ENCODE data around the gene TEKT5.
A peak's percentile ranks its signal among the peaks of the same experiment; 100 is the strongest.
"Not testable (repeated sequence)": the region's sequence is repeated elsewhere in the genome, so short reads cannot be mapped to it uniquely, and the experiment has no call there.

Gene TEKT5

DNA sequence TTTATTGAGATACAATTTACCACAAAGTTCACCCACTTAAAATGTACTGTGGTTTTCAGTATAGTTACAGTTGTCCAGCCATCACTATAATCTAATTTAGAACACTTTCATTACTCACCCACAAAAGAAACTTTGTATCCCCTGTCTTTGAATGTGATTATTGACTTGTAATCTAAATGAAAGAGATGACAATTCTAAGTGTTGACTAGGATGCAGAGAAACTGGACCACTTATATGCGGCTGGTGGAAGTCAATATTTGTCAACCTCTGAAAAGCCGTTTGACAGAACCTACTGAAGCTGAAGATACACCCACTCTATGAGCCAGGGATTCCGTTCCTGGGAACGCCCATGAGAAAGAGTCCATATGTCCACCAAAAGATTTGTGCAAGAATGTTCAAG lies 36.8 kb downstream of the TEKT5 start:
- no peak for DNase-seq

DNA sequence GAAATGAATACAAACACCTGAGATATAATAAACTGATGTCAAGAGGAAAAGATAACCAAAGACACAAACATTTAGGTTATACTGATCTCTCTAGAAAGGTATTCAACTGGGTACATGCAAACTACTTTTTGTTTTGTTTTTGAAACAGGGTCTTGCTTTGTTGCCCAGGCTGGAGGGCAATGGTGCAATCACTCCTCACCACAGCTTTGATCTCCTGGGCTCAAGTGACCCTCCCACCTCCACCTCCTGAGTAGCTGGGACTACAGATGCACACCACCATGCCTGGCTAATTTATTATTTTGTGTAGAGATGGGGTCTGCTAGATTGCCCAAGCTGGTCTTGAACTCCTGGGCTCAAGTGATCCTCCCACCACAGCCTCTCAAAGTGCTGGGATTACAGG lies 38.1 kb downstream of the TEKT5 start:
- no peak for DNase-seq

DNA sequence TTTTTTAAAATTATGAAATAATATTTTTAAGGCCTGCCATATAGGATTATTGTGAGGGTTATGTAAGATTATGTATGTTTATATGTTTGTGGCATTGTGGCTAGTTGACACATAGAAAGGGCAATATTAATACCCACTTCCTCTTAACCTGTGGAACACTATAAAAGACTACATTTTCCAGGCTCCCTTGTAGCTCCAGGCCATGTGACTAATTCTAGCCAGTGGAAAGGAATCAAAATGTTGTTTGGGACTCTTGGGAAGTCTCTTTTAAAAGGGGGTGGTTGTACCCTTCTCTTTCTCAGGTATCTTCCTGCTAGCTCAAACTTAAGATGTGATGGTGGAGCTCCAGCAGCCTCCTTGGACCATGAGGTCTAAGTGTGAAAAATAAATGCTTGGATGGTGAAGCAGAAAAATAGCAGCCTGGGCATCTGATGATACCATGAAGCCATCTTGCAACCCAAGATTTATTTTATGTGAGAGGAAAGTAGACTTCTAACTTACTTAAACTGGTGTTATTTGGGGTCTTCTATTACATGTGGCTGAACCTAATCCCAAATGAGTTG lies 39.2 kb downstream of the TEKT5 start:
- no peak for DNase-seq

DNA sequence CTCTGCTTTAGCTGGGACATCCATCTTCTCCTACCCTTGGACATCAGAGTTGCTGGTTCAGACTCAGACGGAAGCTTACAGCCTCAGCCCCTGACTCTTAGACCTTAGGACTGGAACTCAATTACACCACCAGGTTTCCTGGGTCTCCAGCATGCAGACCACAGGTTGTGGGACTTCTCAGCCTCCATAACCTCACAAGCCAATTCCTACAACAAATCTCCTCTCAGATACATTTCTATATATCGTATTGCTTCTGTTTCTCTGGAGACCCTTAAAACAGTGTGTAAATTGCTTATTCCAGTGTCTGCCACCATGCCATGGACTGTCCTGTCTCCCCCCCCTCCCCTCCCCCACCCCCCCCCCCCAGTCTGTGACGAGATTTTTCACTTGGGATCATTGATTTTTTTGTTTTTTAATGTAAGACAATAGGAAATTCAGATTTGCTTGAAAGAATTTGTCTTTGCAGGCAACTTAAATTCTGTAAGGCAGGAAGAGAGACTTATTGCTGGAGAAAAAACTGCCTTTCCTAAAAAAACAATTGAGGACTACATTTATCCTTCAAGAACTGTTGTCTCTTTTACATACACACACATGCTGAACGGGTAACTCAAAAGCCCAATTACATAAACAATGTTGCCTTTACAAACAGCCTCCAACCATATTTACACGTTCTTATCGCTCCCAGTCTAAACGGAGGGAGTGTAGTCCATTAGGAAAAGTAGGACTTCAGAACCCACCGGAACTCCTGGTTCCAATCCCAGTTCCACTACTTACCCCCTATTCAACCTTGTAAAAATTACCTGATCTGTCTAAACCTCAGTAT lies 39.9 kb downstream of the TEKT5 start:
- DNase-seq = no peak

DNA sequence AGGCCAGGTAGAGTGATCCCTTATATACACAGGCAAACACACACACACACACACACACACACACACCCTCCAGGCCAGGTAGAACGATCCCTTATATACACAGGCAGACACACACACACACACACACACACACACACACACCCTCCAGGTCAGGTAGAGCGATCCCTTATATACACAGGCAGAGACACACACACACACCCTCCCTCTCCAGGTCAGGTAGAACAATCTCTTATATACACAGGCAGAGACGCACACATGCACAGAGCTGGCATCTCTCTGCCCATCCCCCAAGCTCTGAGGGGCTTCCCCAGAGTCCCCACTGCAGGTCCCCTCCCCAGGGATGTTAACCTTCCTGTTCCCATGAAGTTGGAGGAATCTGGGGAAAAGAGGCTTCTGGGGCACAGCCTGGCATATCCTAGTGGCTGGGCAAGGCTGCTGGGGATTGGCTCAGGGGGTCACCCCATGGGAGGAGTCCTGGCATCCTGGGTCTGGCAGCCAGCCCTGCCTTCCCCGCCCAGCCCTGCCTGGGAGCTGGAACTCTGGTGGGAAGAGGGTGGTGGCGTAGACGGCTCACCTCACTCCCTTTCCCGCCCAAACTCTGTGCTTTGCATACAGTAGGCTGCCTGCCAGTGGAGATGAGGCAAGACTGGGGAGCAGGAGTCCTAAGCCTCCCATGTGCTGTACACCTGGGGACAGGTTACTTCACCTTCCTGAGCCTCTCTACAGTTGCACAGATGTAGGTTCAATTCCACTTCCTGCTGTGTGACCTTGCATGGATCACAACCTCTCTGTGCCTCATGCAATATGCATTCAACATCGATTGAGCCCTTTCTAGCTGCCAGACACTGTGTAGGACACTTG lies 41.8 kb downstream of the TEKT5 start:
- DNase-seq = peak; percentile 47

DNA sequence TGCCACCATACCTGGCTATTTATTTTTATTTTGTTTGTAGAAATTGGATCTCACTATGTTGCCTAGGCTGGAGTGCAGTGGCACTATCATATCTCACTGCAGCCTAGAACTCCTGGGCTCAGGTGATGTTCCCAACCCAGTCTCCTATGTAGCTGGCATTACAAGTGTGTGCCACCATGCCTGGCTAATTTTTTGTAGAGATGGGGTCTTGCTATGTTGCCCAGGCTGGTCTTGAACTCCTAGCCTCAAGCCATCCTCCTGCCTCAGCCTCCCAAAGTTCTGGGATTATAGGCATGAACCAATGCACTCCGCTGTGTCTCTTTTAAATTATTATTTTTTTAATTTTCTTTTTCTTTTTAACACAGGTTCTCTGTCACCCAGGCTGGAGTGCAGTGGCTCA lies 45.6 kb downstream of the TEKT5 start:
- not testable (repeated sequence) for DNase-seq

DNA sequence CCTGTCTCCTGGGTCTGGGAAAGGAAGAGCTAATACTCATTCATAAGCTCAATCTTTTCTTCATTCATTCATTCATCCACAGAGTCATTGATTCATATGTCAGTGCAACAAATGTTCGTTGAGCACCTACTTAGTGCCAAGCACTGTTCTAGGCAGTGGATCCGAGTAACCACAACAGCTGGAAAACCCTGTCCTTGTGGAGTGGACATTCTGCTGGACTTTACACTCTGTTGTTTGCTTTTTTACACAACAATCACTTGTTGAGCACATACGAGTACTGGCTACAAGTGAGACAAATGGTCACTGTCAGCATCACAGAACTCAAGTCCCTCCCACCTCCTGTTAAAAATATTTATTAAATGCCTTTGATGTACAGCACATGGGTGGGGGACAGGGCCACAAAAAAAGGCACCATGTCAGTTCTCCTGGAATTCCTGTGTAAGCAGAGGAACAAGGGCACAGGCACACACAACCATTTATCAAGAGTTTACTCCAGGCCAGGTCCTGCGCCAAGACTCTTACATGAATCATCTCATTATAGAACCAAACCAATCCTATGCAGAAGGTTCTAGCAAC lies 46.9 kb downstream of the TEKT5 start:
- DNase-seq = no peak

DNA sequence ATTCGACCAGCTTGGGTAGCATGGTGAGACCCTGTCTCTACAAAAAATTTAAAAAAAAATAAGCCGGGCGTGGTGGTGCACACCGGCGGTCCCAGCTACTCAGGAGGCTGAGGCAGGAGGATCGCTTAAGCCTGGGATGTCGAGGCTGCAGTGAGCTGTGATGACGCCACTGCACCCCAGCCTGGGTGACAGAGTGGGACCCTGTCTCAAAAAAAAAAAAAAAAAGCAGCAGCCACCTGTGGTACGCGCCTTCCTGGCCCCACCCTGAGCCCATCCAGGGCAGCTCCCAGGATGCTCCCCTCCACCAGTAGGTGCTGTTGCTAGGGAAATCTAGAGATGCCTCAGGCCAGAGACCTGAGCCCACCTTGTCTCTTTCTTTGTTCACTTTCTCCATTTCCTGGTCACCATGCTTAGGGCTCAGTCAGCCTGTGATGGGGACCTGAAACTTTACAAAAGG lies 47.4 kb downstream of the TEKT5 start:
- no peak for DNase-seq

DNA sequence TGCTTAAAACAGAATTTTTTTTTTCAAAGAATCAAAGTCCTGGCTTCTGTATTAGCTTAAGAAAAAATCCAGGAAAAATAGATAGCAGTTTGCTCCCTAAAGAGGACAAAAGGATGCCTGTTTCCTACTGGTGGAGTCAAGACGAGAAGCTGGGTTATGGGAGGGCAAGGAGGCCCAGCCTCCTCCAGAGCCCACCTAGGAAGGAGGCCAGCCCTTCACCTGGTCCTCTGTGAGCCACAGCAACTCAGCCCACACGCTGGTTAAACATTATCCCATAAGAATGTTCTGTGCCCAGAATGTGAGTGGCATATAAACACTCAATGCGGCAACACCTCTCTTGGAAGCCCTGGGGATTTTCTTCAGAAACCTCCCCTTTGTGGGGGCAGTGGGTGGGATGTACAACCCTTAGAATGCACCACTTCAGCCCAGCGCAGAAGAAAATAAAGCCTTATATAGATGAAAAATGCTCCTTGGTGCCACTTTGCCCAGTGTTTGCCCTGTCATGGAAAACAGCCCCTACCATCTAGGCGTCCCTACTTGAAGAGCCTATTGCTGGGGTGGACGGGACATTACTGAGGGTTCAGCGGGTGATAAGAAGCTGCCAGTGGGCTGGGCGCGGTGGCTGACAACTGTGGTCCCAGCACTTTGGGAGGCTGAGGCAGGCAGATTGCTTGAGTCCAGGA lies 48.0 kb downstream of the TEKT5 start:
- DNase-seq = no peak

DNA sequence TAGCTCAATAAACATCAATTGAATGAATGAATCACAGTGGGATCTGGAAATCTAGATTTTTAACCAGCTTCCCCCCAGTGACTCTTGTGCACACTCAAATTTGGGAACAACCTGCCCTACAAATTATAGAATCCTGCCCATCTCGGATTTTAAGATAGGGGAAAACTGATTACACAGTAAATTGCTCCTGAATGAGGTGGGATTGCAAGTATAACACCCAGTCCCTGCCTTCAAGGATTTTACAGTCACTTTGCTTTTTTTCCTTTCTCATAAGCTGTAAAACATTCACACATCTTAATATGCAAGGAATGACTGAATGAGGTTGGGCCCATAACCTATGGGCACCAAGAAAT lies 48.5 kb downstream of the TEKT5 start:
- no peak for DNase-seq

DNA sequence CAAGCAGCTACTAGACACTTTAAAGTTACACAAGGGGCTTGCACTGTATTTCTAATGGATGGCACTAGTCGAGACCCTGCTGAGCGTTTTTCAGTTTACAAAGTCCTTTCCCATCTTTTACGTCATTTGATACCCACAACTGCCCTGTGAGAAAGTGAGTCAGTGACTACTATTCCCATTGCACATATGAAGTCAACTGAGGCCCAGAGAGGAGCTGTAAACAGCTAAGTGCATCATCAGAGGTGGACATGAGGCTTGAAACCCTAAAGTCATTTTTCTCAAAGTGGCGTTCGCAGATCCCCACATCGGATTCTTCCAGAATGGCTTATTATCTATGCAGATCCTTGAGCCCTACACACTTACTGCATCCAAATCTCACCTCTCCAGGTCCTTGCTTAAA lies 50.6 kb downstream of the TEKT5 start:
- DNase-seq = no peak

DNA sequence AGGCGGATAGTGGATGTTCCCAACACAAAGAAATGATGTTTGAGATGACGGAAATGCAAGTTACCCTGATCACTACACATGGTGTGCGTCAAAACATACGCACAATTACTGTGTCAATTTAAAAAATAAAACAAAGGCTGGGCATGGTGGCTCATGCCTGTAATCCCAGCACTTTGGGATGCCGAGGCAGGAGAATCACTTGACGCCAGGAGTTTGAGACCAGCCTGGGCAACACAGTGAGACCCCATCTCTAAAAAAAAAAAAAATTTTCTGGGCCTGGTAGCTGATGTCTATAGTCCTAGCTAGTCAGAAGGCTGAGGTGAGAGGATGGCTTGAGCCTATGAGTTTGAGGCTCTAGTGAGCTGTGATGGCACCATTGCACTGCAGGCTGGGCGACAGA lies 51.8 kb downstream of the TEKT5 start:
- DNase-seq = no peak

DNA sequence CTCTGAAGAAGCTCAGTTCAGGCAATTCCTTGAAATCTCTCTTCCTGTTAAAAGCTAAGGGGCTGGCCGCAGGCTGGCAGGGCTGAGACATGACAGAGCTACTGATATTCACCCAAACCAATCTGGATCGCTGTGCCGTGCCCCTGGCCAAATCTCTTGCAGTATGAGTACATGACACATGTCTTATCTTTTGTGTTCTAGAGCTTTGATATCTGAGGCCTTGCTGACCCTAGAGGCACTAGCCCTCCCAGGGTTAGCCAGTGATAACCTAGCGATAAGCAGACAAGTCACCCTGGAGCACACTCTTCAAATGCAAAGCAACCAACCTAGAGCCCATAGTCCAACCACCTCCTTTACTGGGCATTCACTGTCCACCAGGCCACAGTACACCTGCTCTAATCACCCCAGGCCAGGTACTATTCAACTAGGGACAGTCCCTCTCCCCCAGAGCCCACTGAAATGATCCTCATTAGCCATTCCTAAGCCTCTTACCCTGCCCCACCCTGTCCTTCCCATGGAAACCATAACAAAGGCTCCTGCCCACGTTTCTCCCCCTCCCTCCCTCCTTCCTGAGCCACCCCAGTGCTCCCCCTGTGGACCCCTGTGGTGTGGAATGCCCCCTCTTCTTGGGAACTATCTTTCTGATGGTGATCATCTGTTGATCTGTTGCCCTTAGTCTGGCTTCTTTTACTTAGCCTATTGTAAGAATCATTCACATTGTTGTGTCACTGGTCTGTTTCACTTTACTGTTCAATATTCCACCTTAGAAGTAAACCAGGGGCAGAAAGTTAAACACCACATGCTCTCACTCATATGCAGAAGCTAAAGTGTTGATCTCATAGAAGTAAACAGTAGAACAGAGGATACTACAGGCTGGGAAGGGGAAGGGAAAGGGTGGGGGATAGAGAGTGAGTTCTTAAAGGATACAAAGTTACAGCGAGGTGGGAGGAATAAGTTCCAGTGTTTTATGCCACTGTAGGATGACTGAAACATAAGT lies 52.5 kb downstream of the TEKT5 start:
- DNase-seq = no peak

DNA sequence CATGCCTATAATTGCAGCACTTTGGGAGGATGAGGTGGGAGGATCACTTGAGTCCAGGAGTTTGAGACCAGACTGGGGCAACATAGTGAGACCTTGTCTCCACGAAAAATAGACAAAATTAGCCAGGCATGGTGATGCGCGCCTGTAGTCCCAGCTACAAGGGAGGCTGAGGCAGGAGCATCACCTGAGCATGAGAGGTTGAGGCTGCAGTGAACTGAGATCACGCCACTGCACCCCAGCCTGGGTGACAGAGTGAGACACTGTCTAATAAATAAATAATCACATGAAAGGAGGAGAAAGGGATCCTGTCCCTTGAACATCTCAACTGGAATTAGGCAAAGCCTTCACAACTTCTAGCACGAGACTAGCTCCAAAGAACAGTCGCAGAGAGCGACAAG lies 53.2 kb downstream of the TEKT5 start:
- no peak for DNase-seq

DNA sequence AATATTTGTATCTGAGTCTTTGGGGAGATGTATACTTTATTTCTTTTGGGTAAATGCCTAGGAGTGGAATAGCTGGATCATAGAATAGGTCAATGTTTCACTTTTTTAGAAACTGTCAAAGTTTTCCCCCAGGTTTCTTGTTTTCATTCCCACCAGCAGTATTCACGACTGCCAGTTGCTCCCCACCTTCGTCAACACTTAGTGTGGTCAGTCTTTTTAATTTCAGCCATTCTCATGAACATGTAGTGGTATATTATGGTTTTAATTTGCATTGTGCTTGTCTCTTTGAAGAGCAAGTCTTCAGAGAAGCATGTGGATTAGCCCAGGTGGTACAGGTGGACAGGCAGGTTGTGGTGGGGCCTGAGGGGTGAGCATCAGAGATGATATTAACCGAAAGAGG lies 53.8 kb downstream of the TEKT5 start:
- no peak for DNase-seq

DNA sequence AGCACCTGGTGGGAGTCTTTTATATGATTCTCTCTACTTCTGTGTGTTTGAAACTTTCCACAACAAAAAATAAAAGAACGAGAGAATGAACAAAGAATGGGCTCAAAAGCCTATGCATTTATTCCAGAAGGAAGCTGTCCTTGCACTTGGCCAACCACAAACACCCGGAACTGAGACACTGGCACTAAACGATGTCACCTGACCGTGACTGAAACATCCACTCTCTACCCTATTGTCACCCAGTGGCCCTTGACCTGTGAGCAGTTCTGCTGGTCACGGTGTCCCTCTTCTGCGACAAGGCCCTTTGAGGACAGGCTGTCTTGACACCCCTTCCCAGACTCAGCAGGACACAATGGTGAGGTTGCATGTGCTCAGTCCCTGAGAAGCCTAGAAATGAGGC lies 56.6 kb downstream of the TEKT5 start:
- no peak for DNase-seq

DNA sequence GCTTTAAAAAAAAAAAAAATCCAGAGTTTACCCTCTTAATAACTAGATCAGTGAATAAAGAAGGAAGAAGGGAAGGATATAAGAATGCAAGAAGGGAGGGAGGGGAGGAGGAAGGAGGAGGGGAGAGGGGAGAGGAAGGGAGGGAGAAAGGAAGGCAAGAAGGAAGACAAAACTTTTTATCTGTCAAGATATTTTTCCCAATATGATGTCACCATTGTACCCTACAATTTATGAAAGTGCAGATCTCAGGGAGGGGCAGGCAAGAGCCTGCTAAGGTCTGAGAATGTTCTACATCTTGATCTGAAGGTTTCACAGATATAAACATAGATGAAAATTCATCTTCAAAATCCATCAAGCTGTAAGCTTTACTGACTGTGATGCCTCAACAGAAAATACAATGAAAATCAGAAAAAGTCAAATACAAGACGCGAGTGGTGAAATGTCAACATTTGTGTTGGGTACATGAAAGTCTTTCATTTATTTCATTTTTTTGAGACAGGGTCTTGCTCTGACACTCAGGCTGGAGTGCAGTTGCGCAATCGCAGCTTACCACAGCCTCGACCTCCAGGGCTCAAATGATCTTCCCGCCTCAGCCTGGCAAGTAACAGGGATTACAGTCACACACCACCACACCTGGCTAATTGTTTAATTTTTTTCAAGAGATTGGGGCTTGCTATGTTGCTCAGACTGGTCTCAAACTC lies 57.2 kb downstream of the TEKT5 start:
- DNase-seq = no peak

DNA sequence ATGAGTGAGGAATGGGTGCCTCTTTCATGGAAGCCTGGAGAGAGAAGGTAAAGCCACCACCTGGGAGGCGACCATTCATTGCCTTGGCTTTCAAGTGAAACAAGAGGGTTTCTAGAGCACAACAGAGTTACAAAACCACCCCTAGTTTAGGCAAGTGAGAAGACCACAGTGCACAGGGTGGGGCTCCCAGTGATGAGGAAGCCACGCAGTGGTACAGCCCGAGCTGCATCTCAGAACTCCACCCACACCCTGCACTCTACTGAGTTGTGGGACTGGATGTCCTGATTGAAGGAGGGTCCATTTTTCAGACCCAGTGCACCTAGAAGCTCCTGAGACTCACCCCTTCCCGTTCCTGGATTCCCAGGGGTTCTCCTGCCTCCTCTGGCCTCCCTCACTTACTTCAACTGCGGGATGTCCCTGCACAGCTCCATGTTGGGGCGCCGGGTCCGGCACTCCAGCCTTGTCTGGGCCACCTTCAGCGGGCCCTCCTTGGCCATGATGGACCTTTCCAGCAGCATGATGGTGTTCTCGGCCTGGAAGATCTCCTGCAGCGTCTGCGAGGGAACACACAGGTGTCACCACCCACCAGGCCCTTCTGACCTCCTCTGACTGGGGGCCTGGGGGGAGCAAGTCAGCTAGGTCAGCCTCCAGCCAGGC lies 59.2 kb downstream of the TEKT5 start:
- no peak for DNase-seq

DNA sequence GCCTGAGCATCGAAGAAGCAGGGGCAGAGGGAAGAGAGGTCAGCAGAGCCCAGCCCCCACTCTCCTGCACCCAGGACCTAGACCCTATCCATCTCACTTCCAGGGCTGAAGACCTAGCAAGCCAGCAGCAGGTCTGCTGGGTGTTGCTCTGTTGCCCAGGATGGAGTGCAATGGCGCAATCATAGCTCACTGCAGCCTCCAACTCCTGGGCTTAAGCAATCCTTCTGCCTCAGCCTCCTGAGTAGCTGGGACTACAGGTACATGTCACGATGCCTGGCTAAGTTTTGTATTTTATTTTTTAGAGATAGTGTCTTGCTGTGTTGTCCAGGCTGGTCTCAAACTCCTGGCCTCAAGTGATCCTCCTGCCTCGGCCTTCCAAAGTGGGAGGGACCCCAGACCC lies 61.3 kb downstream of the TEKT5 start:
- not testable (repeated sequence) for DNase-seq

DNA sequence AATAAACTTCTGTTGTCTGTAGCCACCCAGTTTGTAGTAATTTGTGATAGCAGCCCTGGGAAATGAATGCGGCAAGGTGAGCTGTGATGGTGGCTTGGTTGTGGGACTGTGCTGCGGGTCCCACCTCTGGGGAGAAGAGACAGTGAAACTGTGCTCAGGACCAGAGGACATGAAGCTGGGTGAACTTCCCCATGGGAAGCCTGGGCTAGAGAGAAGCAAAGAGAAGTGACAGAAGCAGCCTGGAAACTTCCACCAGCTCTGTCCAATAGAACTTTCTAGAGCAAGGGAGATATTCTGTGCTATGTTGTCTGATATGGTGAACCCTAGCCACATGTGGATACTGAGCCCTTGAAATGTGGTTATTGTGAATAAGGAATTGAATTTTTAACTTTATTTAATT lies 62.8 kb downstream of the TEKT5 start:
- no peak for DNase-seq

DNA sequence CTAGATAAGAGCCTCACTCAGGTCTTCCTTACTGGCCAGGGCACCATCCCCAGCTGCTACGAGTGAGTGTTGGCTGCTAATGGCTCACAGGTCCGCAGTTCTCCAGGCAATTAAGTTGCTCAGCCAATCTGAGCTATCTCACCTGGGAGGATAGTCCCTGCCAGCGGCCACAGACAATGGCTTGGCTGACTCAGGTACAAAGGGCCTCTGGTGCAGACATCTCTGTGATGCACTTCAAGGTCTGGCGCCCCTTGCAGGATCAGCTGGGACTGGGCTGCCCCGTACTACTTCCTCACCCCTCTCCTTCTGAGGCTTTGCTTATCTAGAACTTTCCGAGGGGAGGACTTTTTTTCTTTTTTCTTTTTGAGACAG lies 65.2 kb downstream of the TEKT5 start:
- no peak for DNase-seq
